ENCODE measurements around the gene CHN2. TPM values are rescaled to one million over a fixed set of nuclear protein-coding genes. Genes with fewer than 3 reads are reported as not detected.

The CHN2 gene
- total RNA-seq, 2 experiments from 2014 or later: 2.1 to 3.5 TPM

DNA sequence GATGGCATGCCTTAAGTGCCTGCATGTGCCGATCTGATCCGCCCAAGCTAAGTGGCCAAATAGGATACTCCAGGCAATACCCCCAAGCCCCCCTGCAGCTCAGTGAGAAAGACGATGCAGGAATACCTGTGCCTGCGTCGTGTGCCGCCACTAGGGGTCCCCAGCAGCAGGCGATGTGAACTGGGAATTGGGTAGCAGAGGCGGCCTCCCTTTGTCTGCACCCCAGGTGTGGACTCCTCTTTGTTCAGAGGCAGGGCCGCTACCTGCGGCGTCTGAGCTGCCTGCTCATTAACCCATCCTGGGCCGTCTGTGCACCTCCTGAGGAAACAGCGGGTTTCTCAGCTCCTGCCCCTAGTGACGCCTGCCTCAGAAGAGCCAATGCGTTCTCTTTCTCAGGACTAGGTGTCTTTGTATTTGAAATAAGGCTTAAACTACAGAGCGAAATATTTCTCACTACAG is 4.8 kb upstream of the CHN2 start:
- H3K27me3 Mint-ChIP-seq: peaks cover 24% of the 10 kb centered on the region

DNA sequence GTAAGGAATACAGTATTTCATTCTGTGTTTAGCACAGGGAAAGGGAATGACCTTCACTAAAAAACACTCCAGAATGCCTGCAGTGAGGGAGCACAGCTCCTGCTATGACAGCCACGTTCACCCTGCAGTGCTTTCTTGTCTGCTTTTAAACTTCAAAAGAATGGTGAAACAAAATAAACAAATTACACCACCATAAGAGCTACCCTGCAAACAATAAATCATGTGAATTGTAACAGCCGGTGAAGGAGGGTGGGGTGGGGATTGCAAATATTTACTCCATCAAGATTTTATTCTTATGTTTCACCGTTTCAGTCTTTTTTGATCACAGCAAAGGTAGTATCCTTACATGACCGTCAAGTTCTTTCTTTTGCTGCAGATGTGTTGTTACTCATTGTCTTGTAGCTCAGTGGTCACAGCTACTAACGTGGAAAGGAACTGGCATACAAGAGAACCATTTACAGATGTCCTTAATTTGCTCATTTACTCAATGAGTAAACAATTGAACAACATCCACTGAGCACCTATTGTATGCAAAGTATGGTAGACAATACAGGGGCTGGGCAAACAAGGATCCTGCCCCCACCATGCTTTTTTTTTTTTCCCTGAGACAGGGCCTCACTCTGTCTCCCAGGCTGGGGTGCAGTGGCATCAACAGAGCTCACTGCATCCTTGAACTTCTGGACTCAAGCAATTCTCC is 4.1 kb upstream of the CHN2 start:
- Mint-ChIP-seq H3K4me3 (no peak overlapping the region), H3K4me1 (ENCODE audit: low read depth) (peaks cover 4% of the 10 kb centered on the region), H3K27ac (no peak overlapping the region), H3K36me3 (ENCODE audit: low read depth) (no peaks in the 10 kb centered on the region), H3K27me3 (peaks cover 29% of the 10 kb centered on the region), H3K9me3 (no peaks in the 10 kb centered on the region)
- CTCF ChIA-PET: interaction anchor here (1.1 to 2.6 kb wide), 2 partner anchors 10 to 218 kb away, joined by 3 to 20 read pairs; no protein-coding TSS in a partner anchor
- TF ChIP-seq, protein P1, sequence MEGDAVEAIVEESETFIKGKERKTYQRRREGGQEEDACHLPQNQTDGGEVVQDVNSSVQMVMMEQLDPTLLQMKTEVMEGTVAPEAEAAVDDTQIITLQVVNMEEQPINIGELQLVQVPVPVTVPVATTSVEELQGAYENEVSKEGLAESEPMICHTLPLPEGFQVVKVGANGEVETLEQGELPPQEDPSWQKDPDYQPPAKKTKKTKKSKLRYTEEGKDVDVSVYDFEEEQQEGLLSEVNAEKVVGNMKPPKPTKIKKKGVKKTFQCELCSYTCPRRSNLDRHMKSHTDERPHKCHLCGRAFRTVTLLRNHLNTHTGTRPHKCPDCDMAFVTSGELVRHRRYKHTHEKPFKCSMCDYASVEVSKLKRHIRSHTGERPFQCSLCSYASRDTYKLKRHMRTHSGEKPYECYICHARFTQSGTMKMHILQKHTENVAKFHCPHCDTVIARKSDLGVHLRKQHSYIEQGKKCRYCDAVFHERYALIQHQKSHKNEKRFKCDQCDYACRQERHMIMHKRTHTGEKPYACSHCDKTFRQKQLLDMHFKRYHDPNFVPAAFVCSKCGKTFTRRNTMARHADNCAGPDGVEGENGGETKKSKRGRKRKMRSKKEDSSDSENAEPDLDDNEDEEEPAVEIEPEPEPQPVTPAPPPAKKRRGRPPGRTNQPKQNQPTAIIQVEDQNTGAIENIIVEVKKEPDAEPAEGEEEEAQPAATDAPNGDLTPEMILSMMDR (IDR thresholded peaks at IDR 0.05): no peak
- Histone ChIP-seq H3K9me3 (ENCODE audit: control insufficient read depth in 1 of 2, insufficient read depth in 1 of 2, low read length in 2 of 2) (peaks cover 0 to 3% of the 10 kb centered on the region in 2 experiments), H3K4me1 (ENCODE audit: insufficient read depth, low read length) (peaks cover 2% of the 10 kb centered on the region), H3K4me3 (ENCODE audit: low read length) (no peak overlapping the region), H3K27me3 (ENCODE audit: control insufficient read depth in 1 of 2, insufficient read depth in 2 of 2, low read length in 2 of 2) (peaks cover 0 to 23% of the 10 kb centered on the region in 2 experiments), H3K36me3 (ENCODE audit: insufficient read depth, low read length) (no peaks in the 10 kb centered on the region), H3K27ac (ENCODE audit: low read depth in 1 of 2, low read length in 2 of 2) (no peak overlapping the region)
- no peak for ATAC-seq (ENCODE audit: poor library complexity)
- intact Hi-C loops (cut with DNase I, micrococcal nuclease): loop anchor here (1.0 to 5.0 kb wide), 3 partner anchors 157 to 263 kb away; no protein-coding TSS in a partner anchor
- POLR2A ChIA-PET: interaction anchor here (1.2 kb wide), 1 partner anchor 218 kb away, joined by 6 read pairs; no protein-coding TSS in a partner anchor
- no peak for DNase-seq

More for the DNA sequence above, 4.8 kb upstream of the CHN2 start:
- H3K4me3 ChIP-seq (ENCODE audit: low read length): no peak overlapping the region
- ChIA-PET POLR2A (interaction anchor here (1.2 kb wide), 1 partner anchor 219 kb away, joined by 6 read pairs; no protein-coding TSS in a partner anchor), CTCF (interaction anchor here (1.1 to 2.6 kb wide), 2 partner anchors 11 to 219 kb away, joined by 3 to 20 read pairs; no protein-coding TSS in a partner anchor)
- no peak overlapping the region for H3K27ac ChIP-seq (ENCODE audit: low read depth in 1 of 2, low read length in 2 of 2)
- H3K4me1 ChIP-seq (ENCODE audit: insufficient read depth, low read length): peaks cover 2% of the 10 kb centered on the region
- Mint-ChIP-seq H3K27ac (no peak overlapping the region), H3K4me1 (ENCODE audit: low read depth) (no peaks in the 10 kb centered on the region), H3K4me3 (no peak overlapping the region), H3K36me3 (ENCODE audit: low read depth) (no peaks in the 10 kb centered on the region), H3K9me3 (no peaks in the 10 kb centered on the region)
- H3K27me3 ChIP-seq (ENCODE audit: control insufficient read depth in 1 of 2, insufficient read depth in 2 of 2, low read length in 2 of 2): peaks cover 0 to 16% of the 10 kb centered on the region in 2 experiments
- ATAC-seq (ENCODE audit: poor library complexity): peak; percentile 75
- TF ChIP-seq, protein P1 (IDR thresholded peaks at IDR 0.05): peak; percentile 69
- no peaks in the 10 kb centered on the region for H3K36me3 ChIP-seq (ENCODE audit: insufficient read depth, low read length)
- peak; percentile 9 to 72 (median 34) for DNase-seq
- intact Hi-C loops (cut with DNase I, micrococcal nuclease): loop anchor here (1.0 to 10.0 kb wide), 5 partner anchors 145 to 267 kb away; no protein-coding TSS in a partner anchor
- H3K9me3 ChIP-seq (ENCODE audit: control insufficient read depth in 1 of 2, insufficient read depth in 1 of 2, low read length in 2 of 2): peaks cover 0 to 3% of the 10 kb centered on the region in 2 experiments

DNA sequence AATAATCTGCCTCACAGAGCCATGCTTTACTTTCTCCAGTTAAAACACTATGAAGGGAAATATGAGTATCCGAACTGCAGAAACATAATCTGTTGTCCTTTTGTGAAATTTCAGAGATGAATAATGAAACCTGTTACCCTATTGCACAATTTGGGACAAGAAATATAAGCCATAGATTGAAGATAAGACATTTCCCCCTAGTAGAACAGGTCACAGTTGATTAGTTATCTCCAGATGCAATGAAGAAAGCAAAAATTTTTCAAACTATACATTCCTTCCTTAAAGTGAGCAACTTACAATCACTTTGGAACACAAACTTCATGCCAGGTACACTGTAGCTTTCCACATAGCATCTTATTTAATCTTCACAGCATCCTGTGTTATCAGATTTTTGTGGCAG is 2.3 kb upstream of the CHN2 start:
- no peak overlapping the region for H3K4me3 ChIP-seq (ENCODE audit: low read length)
- H3K9me3 ChIP-seq (ENCODE audit: control insufficient read depth in 1 of 2, insufficient read depth in 1 of 2, low read length in 2 of 2): peaks cover 0 to 3% of the 10 kb centered on the region in 2 experiments
- H3K27me3 Mint-ChIP-seq: peaks cover 46% of the 10 kb centered on the region
- CTCF ChIA-PET: no interaction called here
- no peak overlapping the region for H3K27ac Mint-ChIP-seq
- H3K4me1 Mint-ChIP-seq (ENCODE audit: low read depth): peaks cover 17% of the 10 kb centered on the region
- peaks cover 2% of the 10 kb centered on the region for H3K4me1 ChIP-seq (ENCODE audit: insufficient read depth, low read length)
- intact Hi-C loops (cut with DNase I, micrococcal nuclease): loop anchor here (5.0 kb wide), 2 partner anchors 155 to 265 kb away; no protein-coding TSS in a partner anchor
- no peaks in the 10 kb centered on the region for H3K9me3 Mint-ChIP-seq
- POLR2A ChIA-PET: no interaction called here
- no peaks in the 10 kb centered on the region for H3K36me3 Mint-ChIP-seq (ENCODE audit: low read depth)
- peaks cover 0 to 32% of the 10 kb centered on the region in 2 experiments for H3K27me3 ChIP-seq (ENCODE audit: control insufficient read depth in 1 of 2, insufficient read depth in 2 of 2, low read length in 2 of 2)
- H3K27ac ChIP-seq (ENCODE audit: low read depth in 1 of 2, low read length in 2 of 2): no peak overlapping the region
- H3K4me3 Mint-ChIP-seq: peak overlapping the region; percentile 65
- H3K36me3 ChIP-seq (ENCODE audit: insufficient read depth, low read length): no peaks in the 10 kb centered on the region
- TF ChIP-seq, protein P1 (IDR thresholded peaks at IDR 0.05): no peak
- ATAC-seq (ENCODE audit: poor library complexity) (no peak), DNase-seq (no peak)

Data from CD4-positive, alpha-beta T cell (primary cell).